ENCODE results near the gene ZDHHC11B.
A peak's percentile ranks its signal among the peaks of the same experiment; 100 is the strongest.
"Not testable (repeated sequence)": the region's sequence is repeated elsewhere in the genome, so short reads cannot be mapped to it uniquely, and the experiment has no call there.

Gene ZDHHC11B, protein sequence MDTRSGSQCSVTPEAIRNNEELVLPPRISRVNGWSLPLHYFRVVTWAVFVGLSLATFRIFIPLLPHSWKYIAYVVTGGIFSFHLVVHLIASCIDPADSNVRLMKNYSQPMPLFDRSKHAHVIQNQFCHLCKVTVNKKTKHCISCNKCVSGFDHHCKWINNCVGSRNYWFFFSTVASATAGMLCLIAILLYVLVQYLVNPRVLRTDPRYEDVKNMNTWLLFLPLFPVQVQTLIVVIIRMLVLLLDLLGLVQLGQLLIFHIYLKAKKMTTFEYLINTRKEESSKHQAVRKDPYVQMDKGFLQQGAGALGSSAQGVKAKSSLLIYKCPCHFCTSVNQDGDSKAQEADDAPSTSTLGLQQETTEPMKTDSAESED

DNA sequence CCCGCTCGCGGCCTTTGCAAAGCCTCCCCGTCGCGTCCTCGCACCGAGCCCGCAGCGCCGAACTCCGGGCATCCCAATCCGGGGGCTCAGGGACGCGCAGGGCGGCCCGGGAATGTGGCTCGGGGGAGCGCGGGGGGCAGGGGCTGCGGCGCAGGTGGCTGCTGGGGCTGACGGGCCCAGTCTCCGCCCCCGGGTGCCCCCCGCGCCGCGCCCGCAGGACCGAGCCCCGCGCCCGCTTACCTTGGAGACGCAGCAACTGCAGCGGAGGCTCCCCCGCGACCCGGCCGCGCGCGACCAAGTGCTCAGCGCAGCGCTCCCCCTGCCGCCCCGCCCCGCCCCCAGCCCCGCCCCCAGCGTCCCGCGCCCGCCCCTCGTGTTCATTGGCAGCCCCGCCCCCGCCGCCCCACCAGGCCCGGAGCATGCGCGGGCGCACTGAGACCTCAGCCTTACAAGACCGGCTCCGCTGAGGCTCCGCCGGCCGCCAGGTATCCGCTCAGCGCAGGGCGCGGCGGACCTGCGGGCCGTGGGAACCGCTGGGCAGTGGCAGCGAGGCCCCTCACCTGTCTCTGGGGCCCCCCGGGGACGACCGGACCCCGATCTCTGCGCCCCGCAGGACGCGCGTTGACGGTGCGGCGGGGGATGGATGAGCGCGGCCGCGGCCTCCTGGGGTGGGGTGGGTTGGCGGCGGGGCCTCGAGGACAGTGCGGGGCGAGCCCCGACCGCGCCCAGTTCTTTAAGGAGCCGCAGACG, at the start of gene ZDHHC11B:
Gene ZDHHC11B (minus strand): TSS at position 302 of the 750 bp plus-strand sequence. CDS start 17,810 bp downstream, outside the sequence.
- in situ Hi-C loops (cut with HindIII; ENCODE audit: low pct_unique_long_range_greater_than_20kb, low sequenced_read_pairs), result not testable (repeated sequence)

DNA sequence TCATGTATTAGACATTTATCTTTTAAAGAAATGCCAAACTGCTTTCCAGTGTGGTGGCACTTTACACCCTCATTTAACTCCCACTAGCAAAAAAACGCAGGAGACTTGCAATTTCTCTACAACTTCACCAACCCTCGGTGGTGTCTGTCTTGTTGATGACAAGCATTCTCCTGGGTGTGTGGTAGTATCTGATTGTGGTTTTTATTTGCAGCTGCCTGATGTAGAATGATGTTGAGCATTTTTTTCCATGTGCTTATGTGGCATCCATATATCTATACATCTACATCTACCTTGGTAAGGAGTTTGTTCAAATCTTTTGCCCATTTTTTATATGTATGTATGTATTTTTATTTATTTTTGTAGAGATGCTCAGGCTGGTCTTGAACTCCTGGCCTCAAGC, 49.5 kb upstream of the ZDHHC11B start:
- DNase-seq (ENCODE audit: low read depth in 1 of 2, low spot score in 1 of 2); in situ Hi-C loops (cut with HindIII; ENCODE audit: low pct_unique_long_range_greater_than_20kb, low sequenced_read_pairs): not testable (repeated sequence)

More for the DNA sequence above, at the start of gene ZDHHC11B:
- peak; percentile 99 to 100 for DNase-seq (ENCODE audit: low read depth in 1 of 2, low spot score in 1 of 2)

GRCh38 chr5:828194-828593, 43.7 kb upstream of the ZDHHC11B start:
- DNase-seq (ENCODE audit: low read depth in 1 of 2, low spot score in 1 of 2); in situ Hi-C loops (cut with HindIII; ENCODE audit: low pct_unique_long_range_greater_than_20kb, low sequenced_read_pairs): not testable (repeated sequence)

GRCh38 chr5:825544-825943, 41.0 kb upstream of the ZDHHC11B start:
- in situ Hi-C loops (cut with HindIII; ENCODE audit: low pct_unique_long_range_greater_than_20kb, low sequenced_read_pairs), result not testable (repeated sequence)
- DNase-seq (ENCODE audit: low read depth in 1 of 2, low spot score in 1 of 2), result peak in 1 of 2 experiments; percentile 85

- peak in 1 of 2 experiments; percentile 72 for DNase-seq (ENCODE audit: low read depth in 1 of 2, low spot score in 1 of 2)
- TF ChIP-seq JUND (IDR thresholded peaks at IDR 0.05; ENCODE audit: low read depth), result no peak
- in situ Hi-C loops (cut with HindIII; ENCODE audit: low pct_unique_long_range_greater_than_20kb, low sequenced_read_pairs), result no loop called here
These were observed 37.0 kb upstream of the ZDHHC11B start for GRCh38 chr5:821504-821903.

GRCh38 chr5:820245-820644, 35.7 kb upstream of the ZDHHC11B start:
- DNase-seq (ENCODE audit: low read depth in 1 of 2, low spot score in 1 of 2), result no peak
- in situ Hi-C loops (cut with HindIII; ENCODE audit: low pct_unique_long_range_greater_than_20kb, low sequenced_read_pairs), result no loop called here
- no peak for TF ChIP-seq JUND (IDR thresholded peaks at IDR 0.05; ENCODE audit: low read depth)

- in situ Hi-C loops (cut with HindIII; ENCODE audit: low pct_unique_long_range_greater_than_20kb, low sequenced_read_pairs), result no loop called here
- no peak for TF ChIP-seq JUND (IDR thresholded peaks at IDR 0.05; ENCODE audit: low read depth)
These were observed 34.5 kb upstream of the ZDHHC11B start for GRCh38 chr5:819078-819477.

DNA sequence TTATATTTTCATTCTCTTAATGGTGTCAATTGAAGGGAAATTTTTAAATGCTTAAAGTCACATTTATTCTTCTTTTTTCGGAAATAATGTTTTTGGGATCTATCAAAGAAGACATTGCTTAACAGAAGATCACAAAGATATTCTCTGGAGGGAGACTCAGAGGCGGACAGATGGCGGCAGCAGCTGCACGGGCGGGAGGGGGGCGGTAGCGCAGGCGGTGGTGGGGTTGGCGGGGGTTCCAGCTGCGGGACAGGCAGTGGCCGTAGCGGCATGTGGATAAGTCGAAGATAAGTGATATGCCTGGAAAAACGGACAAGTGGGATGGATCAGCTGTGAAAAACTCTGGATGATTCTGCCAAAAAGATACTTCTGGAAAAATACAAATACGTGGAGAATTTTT, 31.6 kb upstream of the ZDHHC11B start:
- DNase-seq (ENCODE audit: low read depth in 1 of 2, low spot score in 1 of 2), result no peak
- TF ChIP-seq JUND (IDR thresholded peaks at IDR 0.05; ENCODE audit: low read depth), result no peak
- in situ Hi-C loops (cut with HindIII; ENCODE audit: low pct_unique_long_range_greater_than_20kb, low sequenced_read_pairs), result no loop called here

More at GRCh38 chr5:819078-819477, 34.5 kb upstream of the ZDHHC11B start:
- no peak for DNase-seq (ENCODE audit: low read depth in 1 of 2, low spot score in 1 of 2)

- no peak for DNase-seq (ENCODE audit: low read depth in 1 of 2, low spot score in 1 of 2)
- in situ Hi-C loops (cut with HindIII; ENCODE audit: low pct_unique_long_range_greater_than_20kb, low sequenced_read_pairs), result no loop called here
- no peak for TF ChIP-seq JUND (IDR thresholded peaks at IDR 0.05; ENCODE audit: low read depth)
These were observed 30.9 kb upstream of the ZDHHC11B start for GRCh38 chr5:815449-815848.

DNA sequence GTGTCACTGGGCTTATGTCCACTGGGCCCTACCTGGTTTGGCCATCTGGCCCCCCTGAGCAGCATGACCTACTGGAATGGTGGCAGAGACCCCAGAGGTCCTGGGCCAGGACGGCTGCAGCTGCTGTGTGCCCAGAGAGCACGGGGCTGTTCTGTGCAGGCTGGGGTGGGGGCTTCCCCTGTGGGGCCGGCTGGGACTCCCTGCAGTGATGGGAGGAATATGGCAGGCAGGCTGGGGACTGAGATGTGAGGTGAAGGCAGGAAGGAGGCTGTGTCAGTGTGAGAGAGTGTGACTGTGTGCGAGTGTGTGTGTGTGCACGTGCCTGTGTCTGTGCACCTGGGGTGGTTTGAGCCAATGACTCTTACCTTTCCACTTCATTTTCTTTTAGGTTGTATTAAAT, 29.0 kb upstream of the ZDHHC11B start:
- DNase-seq (ENCODE audit: low read depth in 1 of 2, low spot score in 1 of 2); in situ Hi-C loops (cut with HindIII; ENCODE audit: low pct_unique_long_range_greater_than_20kb, low sequenced_read_pairs): not testable (repeated sequence)

GRCh38 chr5:811384-811783, 26.9 kb upstream of the ZDHHC11B start:
- DNase-seq (ENCODE audit: low read depth in 1 of 2, low spot score in 1 of 2); in situ Hi-C loops (cut with HindIII; ENCODE audit: low pct_unique_long_range_greater_than_20kb, low sequenced_read_pairs): not testable (repeated sequence)

DNA sequence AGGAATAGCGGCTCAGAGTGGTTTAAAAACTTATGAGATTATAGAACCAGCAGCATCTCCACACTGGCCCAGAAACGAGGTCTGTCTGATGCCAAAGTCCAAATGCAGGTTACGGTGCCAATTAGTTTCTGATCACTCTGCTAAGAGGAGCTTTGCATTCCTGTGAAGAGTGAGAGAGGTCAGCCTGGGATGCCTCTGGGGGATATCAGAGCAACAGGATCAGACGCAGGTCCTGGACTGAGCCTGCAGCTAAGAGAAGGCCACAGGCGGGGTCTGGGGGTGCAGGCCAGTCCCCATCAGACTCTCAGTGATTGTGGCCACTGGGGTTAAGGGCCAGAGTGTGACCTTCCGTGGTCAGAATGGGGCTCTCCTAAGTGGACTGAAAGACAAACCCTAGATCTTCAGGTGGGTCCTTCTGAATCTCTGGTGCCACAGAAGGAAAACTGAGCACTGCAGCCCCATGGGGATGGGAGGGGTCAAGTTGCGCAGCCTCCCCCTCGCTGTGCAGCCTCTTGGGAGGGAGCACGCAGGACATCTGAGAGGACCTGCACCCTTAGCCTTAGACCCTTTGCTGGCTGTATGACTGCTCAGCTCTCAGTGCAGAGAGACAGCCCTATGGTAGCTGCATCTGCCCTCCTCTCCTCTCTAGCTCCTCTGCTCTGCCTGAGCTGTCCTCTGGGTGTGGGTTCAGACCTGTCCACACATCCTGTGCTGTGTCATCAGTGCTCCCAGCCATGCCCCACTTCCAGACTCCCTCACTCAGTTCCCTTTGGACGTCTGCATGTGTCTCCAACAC, 23.4 kb upstream of the ZDHHC11B start:
- in situ Hi-C loops (cut with HindIII; ENCODE audit: low pct_unique_long_range_greater_than_20kb, low sequenced_read_pairs); DNase-seq (ENCODE audit: low read depth in 1 of 2, low spot score in 1 of 2): not testable (repeated sequence)

DNA sequence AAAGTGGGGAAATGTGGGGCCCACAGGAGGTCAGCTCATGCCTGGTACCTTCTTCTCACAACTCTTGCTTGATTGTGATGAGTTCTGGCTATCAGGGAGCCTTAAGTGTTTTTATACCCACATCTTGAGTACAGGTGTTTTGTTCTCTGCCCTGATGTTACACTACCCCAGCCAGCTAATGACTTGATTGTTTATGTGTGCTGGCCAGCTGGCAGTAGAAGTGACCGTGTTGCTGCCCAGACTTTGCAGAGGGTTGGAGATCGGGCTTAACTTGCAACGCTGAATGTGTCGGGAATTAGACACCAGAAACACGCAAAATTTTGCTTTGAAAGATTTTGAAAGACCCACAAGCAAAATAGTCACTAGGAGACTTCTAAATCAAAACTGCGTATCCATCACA, 16.9 kb upstream of the ZDHHC11B start:
- no peak for DNase-seq (ENCODE audit: low read depth in 1 of 2, low spot score in 1 of 2)
- in situ Hi-C loops (cut with HindIII; ENCODE audit: low pct_unique_long_range_greater_than_20kb, low sequenced_read_pairs), result no loop called here
- TF ChIP-seq JUND (IDR thresholded peaks at IDR 0.05; ENCODE audit: low read depth), result no peak

DNA sequence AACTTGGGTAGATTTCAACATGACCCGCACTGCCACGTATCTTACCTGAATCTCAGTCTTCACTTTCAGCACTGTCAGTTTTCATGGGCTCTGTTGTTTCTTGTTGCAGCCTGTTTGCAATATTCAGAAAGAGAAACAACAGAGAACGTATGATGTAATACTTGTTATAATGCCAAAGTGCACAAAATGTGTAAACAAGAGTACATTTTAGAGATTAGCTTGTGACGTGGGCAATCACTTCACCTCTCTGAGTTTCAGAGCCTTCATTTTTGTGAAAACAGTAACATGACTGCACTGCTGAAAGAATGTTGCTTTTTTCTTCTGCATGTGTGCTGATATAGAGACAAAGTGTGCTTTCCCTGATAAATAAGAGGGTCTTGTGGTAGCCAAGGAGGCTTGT, 16.5 kb upstream of the ZDHHC11B start:
- DNase-seq (ENCODE audit: low read depth in 1 of 2, low spot score in 1 of 2), result not testable (repeated sequence)

GRCh38 chr5:798505-799138, 14.1 kb upstream of the ZDHHC11B start:
- DNase-seq (ENCODE audit: low read depth in 1 of 2, low spot score in 1 of 2); in situ Hi-C loops (cut with HindIII; ENCODE audit: low pct_unique_long_range_greater_than_20kb, low sequenced_read_pairs): not testable (repeated sequence)

More for the DNA sequence above, 16.5 kb upstream of the ZDHHC11B start:
- in situ Hi-C loops (cut with HindIII; ENCODE audit: low pct_unique_long_range_greater_than_20kb, low sequenced_read_pairs), result not testable (repeated sequence)

DNA sequence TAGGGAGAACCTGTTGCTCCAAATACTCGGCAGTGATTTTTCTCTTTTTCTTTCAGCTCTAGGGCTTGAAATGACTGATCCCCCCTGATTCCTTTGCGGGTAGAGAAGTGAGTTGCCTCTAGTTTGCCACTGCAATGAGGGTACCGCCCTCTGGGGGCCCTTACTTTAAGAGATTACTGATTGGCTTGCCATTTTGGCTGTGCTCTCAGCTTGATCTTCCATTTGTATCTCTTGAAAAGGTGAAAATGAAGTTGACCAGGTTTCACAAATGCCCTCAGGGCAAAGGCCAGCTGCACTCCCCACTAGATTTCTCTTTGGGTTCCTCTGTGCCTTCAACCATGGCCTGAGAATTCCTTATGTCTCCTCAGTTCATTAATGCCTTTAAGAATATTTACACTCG, 13.5 kb upstream of the ZDHHC11B start:
- in situ Hi-C loops (cut with HindIII; ENCODE audit: low pct_unique_long_range_greater_than_20kb, low sequenced_read_pairs), result not testable (repeated sequence)

GRCh38 chr5:795873-796272, 11.3 kb upstream of the ZDHHC11B start:
- in situ Hi-C loops (cut with HindIII; ENCODE audit: low pct_unique_long_range_greater_than_20kb, low sequenced_read_pairs); DNase-seq (ENCODE audit: low read depth in 1 of 2, low spot score in 1 of 2): not testable (repeated sequence)

More for the DNA sequence above, 13.5 kb upstream of the ZDHHC11B start:
- not testable (repeated sequence) for DNase-seq (ENCODE audit: low read depth in 1 of 2, low spot score in 1 of 2)

Measured in T47D (cell line).